Activated effector memory CD4-positive, alpha-beta T cell treated with Interleukin-2 at 50 U/mL for 16 hours (primary cell): ENCODE measurements around the gene OS9.
"Not testable (repeated sequence)": the region's sequence is repeated elsewhere in the genome, so short reads cannot be mapped to it uniquely, and the experiment has no call there.

Experiments
- DNase-seq: peaks from one replicate; pipeline ENCODE4 v3.0.0-alpha.2; 2020

OS9 gene

GRCh38 chr12:57695770-57696432, 2.0 kb downstream of the OS9 start:
- no peak for DNase-seq

GRCh38 chr12:57697076-57697475, 3.1 kb downstream of the OS9 start:
- no peak for DNase-seq

GRCh38 chr12:57698414-57698813, 4.5 kb downstream of the OS9 start:
- no peak for DNase-seq

- no peak for DNase-seq
Observed at GRCh38 chr12:57700317-57700716, 6.4 kb downstream of the OS9 start.

GRCh38 chr12:57707250-57707649, 13.3 kb downstream of the OS9 start:
- no peak for DNase-seq

- no peak for DNase-seq
Observed at GRCh38 chr12:57708296-57708695, 14.4 kb downstream of the OS9 start.

- DNase-seq, result no peak
Observed at GRCh38 chr12:57712701-57713100, 18.8 kb downstream of the OS9 start.

- no peak for DNase-seq
Observed at GRCh38 chr12:57713209-57713608, 19.3 kb downstream of the OS9 start.

- DNase-seq, result not testable (repeated sequence)
Observed at GRCh38 chr12:57715036-57715748, 21.3 kb downstream of the OS9 start.

- no peak for DNase-seq
Observed at GRCh38 chr12:57715786-57716185, 21.9 kb downstream of the OS9 start.

- no peak for DNase-seq
Observed at GRCh38 chr12:57716305-57716704, 22.4 kb downstream of the OS9 start.

GRCh38 chr12:57717131-57717530, 23.2 kb downstream of the OS9 start:
- no peak for DNase-seq

GRCh38 chr12:57717846-57718640, 24.1 kb downstream of the OS9 start:
- DNase-seq, result no peak

- no peak for DNase-seq
Observed at GRCh38 chr12:57718641-57719528, 25.0 kb downstream of the OS9 start.

- DNase-seq, result no peak
Observed at GRCh38 chr12:57719777-57720605, 26.1 kb downstream of the OS9 start.

GRCh38 chr12:57720606-57721595, 27.0 kb downstream of the OS9 start:
- no peak for DNase-seq

GRCh38 chr12:57721846-57722608, 28.1 kb downstream of the OS9 start:
- not testable (repeated sequence) for DNase-seq

GRCh38 chr12:57722716-57723629, 29.0 kb downstream of the OS9 start:
- no peak for DNase-seq

- no peak for DNase-seq
Observed at GRCh38 chr12:57723630-57723962, 29.7 kb downstream of the OS9 start.
